ENCODE data around the gene ASPN.

DNA sequence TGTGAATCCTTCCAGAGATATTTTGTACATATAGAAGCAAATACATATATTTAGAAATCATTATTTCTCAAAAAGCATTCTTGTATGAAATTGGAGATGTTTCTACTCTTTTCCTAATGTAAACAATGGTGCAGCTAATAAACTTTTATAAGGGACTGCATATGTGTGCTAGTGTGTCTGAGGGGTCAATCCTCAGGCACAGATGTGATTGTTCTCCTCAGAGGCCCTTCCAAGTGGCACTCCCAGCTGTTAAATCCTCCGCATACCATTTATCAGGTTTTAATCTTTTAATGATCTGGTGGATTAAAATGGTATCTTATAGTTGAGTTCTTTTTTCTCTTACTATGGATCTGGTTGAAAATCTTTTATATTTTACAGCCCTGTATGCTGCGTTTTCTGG lies 52.5 kb downstream of the ASPN start:
- TF ChIP-seq, protein P1, sequence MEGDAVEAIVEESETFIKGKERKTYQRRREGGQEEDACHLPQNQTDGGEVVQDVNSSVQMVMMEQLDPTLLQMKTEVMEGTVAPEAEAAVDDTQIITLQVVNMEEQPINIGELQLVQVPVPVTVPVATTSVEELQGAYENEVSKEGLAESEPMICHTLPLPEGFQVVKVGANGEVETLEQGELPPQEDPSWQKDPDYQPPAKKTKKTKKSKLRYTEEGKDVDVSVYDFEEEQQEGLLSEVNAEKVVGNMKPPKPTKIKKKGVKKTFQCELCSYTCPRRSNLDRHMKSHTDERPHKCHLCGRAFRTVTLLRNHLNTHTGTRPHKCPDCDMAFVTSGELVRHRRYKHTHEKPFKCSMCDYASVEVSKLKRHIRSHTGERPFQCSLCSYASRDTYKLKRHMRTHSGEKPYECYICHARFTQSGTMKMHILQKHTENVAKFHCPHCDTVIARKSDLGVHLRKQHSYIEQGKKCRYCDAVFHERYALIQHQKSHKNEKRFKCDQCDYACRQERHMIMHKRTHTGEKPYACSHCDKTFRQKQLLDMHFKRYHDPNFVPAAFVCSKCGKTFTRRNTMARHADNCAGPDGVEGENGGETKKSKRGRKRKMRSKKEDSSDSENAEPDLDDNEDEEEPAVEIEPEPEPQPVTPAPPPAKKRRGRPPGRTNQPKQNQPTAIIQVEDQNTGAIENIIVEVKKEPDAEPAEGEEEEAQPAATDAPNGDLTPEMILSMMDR (IDR thresholded peaks at IDR 0.05) = no peak
- TF ChIP-seq EP300 (IDR thresholded peaks at IDR 0.05; ENCODE audit: low read depth) = no peak
- no peak for TF ChIP-seq POLR2A (IDR thresholded peaks at IDR 0.05)
- TF ChIP-seq POLR2AphosphoS5 (IDR thresholded peaks at IDR 0.05) = no peak

Data from transverse colon (tissue), 4 donors.